CD4-positive, alpha-beta T cell treated with Interleukin-1 beta for 1 hour (primary cell): ENCODE results near the gene SIPA1L3.

Experiments
- DNase-seq, 2 donors: peaks; one replicate each; pipeline ENCODE4 v3.0.0-alpha.2; 2020 to 2022

SIPA1L3 gene

DNA sequence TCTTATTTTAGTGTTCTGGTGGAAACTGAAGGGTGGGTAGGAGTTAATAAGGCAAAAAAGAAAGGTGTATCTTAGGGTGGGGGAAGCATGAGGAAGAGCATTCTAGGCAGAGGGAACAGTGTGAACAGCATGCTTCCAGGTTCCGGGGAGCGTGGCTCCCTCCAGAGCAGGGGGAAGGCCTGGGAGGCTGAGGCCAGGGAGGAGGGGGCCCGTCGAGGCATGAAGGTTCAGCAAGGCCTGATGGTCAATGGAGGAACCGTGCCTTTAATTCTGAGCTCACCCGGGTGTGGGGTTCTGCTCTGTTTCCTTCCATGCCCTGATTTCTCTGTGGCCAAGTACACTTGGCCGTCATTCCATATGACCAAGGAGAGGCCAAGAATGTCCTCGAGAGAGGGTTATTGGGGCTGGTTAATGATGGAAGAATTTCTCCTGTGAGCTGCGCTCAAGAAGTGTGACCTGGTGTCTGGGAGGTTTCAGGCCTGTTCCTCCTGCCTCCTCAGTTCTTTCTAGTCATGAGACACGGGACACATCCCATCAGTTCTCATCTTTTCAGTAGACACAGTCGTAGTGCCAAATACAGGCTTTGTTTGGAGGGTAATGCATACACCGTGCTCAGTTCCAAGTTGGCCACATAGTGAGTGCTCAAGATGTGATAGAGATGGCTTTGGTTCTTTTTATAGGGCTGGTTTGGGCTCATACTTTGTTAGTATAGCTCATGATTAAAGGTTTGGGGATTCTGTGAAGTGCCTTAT is 73.6 kb downstream of the SIPA1L3 start:
- no peak for DNase-seq

DNA sequence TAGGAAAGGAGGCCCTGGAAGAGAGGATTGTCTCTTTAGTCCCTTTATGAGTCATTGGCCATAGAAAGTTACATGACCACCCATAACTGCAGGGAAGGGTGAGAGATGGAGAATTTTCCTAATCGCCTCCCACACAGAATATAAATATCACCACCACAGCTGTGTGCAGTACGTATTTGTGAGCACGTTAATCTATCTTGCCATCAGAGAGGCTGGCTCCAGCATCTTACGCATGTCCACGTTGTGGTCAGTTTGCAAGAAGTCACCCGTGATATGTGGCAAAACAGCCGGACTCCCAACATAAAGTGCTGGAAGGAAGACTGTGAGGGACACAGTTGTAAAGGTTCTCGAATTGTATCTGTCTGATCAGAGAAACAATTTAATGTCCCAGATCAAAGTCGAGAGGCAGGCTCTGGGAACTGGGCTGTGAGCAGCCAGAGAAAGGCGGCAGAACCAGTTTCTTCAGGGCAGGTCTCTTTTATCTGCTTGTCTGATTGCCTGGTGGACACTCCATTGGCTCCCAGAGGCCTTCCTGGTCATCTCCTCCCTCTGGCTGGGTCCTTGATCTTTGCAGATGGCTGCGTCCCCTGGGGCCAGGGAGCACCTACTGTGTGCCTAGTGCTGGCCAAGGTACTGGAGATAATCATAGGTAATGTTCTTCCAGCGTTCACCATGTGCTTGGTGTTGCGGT is 74.9 kb downstream of the SIPA1L3 start:
- no peak for DNase-seq

DNA sequence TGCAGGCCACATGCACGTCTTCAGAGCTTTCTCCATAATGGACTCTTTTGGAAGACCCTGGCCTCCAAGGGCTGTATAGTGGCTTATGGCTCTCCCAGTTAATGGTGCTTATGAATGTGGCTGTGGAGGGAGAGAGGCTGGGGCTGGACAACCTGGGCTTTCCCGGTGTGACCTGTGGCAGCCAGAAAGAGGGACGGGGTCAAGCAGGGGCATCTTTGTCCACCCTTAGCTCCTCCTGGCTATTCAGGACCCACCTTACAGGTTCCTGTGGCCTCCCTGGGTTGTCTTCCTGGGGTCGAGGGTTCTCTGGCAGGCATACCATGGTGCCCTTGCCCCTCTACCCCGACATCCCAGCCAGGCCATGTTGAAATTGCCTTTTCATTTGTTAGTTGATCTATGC is 75.6 kb downstream of the SIPA1L3 start:
- no peak for DNase-seq

DNA sequence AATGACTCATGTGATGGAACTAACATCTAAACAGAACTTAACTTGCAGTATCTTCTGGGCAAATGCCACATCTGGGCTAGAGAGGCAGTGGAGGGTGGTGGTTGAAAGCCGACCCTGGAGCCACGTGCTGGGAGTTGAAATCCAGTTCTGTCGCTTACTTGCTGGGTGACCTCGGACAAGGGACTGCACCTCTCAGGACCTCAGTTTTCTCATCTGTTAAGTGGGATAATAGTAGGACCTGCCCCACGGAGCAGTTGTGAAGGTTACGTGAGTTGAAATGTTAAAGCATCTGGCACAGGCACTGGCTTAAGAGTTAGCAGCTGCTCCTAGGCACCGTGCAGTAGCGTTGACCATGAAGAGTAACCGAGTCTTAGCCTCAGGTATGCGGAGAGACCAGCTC is 76.1 kb downstream of the SIPA1L3 start:
- DNase-seq = no peak

DNA sequence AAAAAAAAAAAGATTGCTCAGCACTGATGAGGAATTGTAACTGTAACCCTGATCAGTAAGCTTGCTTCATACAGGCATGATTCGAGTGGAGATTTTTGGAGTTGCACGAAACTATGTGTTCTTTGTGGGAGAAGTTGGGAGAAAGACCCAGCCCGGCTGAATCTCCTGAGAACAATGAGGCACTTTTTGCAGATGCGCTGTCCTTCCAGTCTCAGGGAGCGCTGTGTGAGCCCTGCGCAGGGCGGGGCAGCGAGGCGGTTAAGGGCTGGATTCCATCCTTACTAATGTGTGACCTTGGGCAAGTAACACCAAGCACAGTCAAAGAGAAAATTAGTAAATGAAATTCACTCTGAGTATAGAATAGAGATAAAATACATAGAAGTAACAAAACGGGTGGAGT is 76.9 kb downstream of the SIPA1L3 start:
- DNase-seq = no peak

DNA sequence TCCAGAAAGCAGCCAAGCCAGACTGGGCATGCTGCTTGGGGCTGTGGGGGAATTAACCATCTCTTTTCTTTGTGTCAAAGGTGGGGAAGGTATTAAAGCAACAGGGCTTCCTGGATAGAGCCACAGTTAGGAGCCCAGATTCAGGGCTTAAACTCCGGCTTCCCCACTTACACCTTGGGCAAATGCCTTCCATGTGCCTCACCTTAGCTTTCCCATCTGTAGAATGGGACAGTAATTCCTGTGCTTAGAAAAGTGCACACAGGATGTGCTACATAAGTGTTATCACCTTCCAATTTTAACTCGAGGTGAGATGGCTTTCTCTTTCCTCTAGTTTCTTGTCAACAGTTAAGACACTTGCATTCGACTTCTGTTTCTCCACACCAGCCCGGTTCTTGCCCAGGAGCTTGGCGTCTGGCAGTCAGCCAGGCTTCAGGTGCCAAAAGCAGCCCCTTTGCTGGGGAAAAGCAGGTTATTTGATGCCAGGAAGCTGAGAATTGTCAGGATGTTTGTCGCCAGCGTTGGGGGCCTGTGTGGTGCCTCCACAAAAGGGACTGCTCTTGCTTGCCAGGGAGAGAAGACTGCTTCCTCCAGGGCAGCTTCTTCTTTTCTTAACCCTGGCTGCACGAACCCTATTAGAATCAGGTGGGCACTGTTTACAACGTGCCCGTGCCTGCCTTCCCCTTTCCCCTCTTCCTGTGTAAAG is 79.2 kb downstream of the SIPA1L3 start:
- no peak for DNase-seq

DNA sequence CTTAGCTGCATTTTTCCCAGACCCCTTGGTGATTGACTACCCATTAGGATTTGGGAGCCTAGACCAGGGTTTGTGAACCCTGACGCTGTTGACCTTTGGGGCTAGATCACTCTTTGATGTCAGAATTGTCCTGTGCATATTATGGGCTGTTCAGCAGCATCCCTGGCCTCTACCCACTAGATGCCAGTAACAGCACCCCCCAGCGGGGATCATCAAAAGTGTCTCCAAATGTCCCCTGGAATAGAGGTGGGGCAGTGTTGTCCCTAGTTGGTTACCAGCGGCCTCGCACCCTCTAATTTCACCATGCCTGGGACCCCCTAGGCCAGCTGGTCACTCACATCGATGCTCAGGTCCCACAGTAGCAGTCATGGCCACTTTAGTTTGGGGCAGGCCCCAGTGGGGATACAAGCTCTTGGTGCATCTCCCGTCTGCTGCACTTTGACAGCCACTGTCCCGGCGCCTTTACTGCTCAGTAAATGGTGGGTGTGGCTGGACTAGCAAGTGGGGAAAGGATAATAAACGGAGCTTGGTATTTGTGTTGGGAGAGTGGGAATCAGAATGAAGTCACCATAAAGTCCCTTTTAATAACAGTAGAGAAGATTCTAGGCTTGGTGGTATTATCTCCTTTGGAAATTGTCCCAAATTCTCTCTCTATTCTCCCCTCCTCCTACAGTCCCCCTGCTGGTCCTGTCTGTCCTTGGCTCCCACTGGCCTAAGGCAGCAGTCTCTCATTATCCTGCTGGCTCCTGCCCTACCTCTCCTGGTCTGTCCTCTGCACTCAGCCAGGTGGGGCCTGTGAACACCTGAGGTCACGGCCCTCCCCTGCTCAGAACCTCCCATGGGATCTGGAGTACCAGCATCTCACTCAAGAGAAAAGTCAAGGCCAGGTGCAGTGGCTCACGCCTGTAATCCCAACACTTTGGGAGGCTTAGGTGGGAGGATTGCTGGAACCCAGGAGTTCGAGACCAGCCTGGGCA is 80.6 kb downstream of the SIPA1L3 start:
- DNase-seq = no peak

DNA sequence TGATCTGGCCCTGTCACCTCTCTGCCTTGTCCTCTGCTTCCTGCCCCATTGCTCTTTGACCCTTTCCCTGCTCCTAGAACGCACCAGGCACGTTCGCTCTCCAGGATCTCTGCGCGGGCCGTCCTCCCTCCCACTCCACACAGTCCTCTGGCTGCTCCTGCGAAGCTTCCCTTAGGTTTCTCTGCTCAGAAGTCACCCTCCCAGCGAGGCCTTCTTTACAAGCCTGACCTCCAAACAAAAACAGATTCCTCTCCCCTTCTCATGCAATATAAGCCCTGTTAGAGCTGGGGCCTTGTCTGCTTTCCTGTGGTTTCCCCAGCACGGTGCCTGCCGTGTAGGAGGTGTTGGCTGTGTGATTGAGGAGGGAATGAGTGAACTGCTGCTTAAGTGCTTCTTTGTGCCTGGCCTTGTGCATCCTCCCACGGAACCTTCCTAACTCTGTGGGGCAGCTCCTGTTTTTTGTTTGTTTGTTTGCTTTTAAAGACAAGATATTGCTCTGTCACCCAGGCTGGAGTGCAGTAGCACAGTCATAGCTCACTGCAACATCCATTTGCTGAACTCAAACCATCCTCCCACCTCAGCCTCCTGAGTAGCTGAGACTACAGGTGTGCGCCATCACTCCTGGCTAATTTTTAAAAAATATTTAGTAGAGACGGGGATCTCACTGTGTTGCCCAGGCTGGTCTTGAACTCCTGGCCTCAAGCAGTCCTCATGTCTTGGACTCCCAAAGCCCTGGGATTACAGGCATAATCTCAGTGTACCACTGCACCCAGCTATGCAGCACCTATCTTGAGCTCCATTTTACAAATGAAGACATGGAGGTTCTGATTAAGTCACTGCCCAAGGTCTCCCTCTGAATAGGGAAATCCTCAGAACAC is 82.0 kb downstream of the SIPA1L3 start:
- no peak for DNase-seq

DNA sequence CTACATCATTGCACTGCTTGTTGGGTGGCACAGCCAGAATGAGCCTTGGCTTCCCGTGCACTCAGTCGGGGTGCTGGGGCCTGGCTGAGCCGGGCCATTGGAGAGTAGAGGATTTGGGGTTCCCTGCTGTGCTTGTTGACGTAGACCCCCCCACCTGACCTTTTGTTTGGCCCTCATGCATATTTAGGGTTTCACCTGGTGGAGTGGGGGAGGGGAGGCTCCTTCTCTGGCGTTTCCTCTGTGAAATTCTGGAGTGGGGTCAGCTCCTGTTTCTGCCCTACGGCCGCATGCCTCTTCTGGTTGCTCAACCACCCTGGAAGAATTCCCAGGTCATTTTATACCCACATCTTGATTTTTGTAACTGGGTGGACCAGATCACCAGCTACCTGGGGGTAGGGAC is 82.8 kb downstream of the SIPA1L3 start:
- DNase-seq = no peak

DNA sequence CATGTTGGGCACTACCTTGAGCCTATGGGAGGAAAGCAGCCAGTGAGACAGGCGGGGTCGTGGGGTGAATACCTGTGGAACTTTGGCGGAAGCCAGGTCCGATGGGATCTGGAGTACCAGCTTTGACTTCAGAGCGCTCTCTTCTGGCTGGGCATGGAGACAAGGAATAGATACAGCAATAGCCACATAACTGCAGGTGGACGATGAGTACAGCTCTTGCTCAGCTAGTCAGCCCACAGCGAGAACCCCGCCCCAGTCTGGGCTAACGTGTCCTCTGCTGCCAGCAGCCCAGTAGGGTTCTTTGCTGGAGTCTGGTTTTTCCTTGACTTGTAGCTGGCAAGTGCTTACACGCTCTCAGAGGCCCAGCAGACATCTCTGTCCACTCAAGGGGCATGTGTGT is 83.4 kb downstream of the SIPA1L3 start:
- DNase-seq = no peak

DNA sequence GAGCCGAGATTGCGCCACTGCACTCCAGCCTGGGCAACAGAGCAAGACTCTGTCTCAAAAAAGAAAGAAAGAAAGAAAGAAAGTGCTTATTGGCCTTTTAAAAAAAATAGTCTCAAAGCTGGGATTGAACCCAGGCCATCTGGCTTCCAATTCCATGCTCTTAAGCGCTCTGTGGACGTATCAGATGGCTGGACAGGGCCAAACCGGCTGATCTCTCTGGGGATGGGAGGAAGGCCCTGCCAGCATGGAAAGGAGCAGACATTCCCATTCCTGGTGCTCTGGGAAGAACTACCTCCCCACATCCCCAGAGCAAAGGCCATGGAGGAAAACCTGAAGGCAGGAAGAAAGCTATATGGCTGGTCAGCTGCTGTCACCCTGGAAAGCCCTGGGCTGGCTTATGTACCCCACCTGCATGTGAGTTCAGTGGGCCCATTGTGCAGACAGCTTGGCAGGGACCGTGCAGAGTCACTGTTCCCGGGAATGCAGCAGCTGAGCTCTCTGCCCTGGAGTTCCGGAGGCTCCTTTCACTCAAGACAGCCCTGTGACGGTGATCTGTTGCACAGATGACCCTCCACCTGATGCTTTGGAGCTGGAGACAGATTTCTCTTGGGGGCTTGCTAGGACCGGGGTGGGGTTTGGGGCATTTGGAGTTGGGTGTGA is 84.3 kb downstream of the SIPA1L3 start:
- DNase-seq = no peak

DNA sequence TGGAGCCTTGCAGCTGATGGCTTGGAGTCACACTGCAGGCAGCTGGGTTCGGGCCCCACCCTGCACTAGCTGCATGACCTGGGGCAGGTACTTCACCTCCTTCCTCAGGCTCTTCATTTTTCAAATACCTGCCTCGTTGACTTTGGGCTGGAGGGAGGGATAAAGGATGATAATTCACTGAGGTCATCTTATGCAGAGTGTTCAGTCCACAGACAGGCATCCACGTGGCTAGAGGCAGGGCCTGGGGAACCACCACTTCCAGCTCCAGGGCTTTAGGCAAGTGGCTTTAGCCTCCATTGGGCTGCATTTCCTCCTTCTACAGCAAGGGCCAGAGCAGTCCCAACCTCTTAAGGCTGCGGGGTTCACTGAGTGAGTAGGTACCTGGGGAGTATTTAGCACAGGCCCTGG is 84.8 kb downstream of the SIPA1L3 start:
- DNase-seq = no peak

DNA sequence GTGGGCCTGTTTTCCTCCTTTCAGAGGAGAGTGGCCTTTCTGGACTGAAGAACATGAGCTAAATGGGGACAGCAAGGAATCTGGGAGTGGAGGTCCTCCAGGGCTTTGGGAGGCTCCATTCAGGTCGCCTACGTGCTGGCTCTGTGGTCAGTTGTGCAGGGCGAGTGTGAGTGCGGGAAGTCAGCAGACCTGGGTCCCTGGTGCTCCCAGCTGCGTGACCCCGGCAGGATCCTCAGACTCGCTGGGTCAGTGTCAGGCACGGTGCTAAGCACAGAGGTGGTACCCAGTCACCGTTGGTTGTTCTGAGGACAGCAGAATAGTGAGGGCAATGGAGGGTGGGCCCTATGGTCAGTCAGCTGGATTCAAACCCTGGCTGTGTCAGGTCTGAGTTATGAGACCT is 85.8 kb downstream of the SIPA1L3 start:
- DNase-seq = no peak

DNA sequence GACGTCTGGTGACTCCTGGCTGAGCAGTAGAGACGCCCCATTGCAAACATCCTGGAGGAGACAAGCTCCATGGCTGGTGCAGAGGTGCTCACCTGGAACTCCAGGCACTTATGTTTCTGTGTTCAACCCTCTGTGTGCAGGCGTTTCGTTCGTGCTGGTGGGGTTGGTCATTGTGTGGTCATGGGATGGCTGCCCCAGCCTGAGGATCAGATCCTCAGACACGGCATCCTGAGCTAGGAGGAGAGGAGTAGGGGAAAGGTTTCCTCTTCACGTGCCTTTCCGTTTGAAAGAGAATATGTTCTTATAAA is 87.8 kb downstream of the SIPA1L3 start:
- no peak for DNase-seq

DNA sequence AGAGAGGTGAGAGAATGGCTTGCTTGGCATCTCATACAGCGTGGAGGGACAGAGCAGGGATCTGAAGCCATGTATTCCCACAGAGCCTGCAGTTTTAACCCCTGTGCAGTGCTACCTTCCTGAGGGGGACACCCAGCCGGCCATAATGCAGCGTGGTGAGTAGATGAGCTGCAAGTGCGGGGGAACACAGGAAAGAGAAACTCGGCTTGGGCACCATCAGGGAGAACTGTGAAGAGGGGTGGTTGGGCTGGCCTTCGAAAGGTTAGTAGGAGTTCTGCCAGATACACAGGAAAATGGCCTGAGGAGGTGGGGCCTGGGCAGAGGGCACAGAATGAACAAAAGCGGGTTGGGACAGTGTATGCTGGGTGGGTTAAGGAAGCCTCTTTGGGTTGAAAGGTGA is 88.3 kb downstream of the SIPA1L3 start:
- no peak for DNase-seq

DNA sequence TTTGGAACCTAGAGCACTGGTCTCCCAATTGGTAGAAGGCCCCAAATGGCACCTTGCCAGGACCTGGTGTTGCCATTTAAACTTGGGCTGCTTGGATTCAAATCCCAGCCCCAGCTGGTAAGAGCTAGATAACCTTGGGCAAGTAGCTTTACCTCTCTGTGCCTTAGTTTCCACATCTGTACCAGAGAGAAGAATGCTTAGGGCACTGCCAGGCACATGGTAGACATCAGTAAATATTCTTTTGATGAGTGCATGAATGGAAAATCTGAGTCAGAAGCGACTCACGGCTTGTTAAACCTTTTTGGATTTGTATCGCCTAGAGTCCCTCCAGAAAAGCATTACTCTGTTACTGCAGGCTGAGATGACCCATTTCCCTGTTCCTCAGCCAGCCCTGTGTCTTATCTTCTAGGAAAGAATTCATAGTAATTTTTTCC is 90.9 kb downstream of the SIPA1L3 start:
- no peak for DNase-seq

DNA sequence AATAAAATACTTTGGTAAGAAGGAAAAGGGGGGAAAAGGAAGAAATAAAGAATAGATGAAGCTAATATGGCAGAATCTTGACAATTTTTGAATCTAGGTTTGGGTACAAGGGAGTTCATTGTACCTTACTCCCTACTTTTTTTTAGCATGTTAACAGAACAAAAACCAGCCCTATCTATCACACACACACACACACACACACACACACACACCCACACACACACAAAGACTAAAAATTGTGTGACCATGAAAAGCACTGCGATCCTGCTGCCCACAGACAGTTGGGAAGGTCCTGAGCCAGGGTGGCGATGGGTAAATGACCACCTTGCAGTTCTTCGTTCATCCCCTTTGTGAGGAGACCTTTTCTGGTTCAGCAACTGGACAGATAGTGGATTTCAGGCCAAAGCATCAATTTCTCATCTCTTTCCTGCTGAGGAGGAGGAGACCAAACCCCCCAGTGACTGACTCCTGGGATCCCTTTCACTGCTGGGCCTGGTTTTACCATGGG is 91.8 kb downstream of the SIPA1L3 start:
- DNase-seq = no peak

DNA sequence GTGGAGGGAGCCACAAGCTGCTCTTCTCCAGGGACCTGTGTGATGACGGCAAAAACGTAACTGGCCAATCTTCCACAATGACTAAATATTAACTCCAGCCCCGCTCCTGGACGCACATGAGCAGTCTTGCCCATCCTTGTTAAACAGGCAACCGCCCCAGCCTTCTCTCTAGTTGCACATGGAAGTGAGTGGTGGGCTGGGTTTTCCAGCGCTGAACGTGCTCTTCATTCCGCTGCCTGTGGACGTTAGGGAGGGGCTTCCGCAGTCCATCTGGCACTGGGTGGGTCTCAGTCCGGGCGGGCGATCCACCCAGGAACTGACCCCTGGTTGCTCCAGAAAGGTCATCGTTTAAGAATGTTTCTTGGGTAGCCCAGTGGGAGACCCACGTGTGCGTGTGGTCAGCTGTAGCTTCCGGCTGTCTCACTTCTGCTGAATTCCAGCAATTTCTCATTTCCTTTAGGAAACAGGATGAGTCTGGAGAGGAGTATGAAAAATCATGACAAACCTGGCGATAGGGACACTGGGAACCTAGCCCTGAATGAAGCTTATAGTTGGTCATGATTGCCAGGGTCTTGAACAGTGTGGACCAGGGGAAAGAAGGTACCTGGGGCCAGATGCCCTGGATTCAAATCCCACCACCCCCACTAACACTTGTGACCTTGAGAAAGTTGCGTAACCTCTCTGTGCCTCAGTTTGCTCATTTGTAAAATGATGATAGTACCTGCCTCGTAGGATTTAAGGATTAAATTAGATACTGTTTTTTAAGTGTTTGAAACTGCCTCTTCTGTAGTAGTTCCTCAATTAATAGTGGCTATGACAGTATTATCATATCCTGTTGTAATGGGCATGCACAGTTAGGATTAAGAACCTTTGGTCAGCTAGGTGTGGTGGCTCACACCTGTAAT is 92.6 kb downstream of the SIPA1L3 start:
- no peak for DNase-seq

DNA sequence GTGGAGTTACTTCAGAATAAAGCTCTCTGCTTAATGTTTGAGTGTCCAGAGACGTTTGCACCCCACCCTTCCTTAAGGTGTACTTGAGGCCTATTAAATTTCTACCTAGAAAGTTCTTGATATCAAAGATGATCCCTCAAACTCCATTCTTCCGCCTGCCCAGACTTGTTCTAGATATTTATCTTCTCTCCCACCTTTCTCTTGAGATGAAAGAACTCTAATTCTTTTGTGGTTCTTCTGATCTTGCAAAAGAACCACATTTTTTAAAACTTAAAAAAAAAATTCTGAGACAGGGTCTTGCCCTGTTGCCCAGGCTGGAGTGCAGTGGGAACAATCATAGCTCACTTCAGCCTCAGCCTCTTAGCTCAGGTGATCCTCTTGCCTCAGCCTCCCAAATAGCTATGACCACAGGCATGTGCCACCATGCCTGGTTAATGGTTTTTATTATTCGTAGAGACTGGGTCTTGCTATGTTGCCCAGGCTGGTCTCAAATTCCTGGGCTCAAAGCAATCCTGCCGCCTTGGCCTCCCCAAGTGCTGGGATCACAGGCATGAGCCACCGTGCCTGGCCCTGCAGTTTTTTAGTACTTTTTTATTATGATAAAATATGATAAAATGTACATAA is 94.3 kb downstream of the SIPA1L3 start:
- no peak for DNase-seq
